MM.1S (cell line): ENCODE results near the gene LIME1.

Source experiments
- DNase-seq: peaks from one replicate; pipeline ENCODE4 v3.0.0-alpha.2; 2015
- H2AFZ ChIP-seq: fragments of 300-600 bp; sonication (generic); 2 replicates; pipeline ENCODE4 v1.6.0; 2016; ENCODE audit warnings: antibody characterized with exemption, low read length
- H3F3A ChIP-seq: fragments of 300-600 bp; sonication (generic); 2 replicates; pipeline ENCODE4 v1.6.1; 2016; ENCODE audit warnings: mild to moderate bottlenecking, antibody characterized with exemption, low read length, moderate library complexity, mixed read lengths; ENCODE audit not compliant: insufficient read depth
- H3K27ac ChIP-seq: fragments of 300-600 bp; sonication (generic); 2 replicates; pipeline ENCODE4 v1.5.1; 2016; ENCODE audit warnings: mild to moderate bottlenecking, low read length
- H3K27me3 ChIP-seq: fragments of 300-600 bp; sonication (generic); replicated peaks from 2 replicates; pipeline ENCODE4 v1.6.0; 2016; ENCODE audit warnings: low read length; ENCODE audit not compliant: insufficient read depth
- H3K36me3 ChIP-seq: fragments of 300-600 bp; sonication (generic); replicated peaks from 2 replicates; pipeline ENCODE4 v1.6.1; 2016; ENCODE audit warnings: mild to moderate bottlenecking, low read length, mixed read lengths; ENCODE audit not compliant: insufficient read depth
- H3K4me1 ChIP-seq: fragments of 300-600 bp; sonication (generic); 2 replicates; pipeline ENCODE4 v1.6.1; 2016; ENCODE audit warnings: low read length, mixed read lengths
- H3K4me2 ChIP-seq: fragments of 300-600 bp; sonication (generic); 2 replicates; pipeline ENCODE4 v1.6.0; 2016; ENCODE audit warnings: low read depth, low read length
- H3K4me3 ChIP-seq: fragments of 300-600 bp; sonication (generic); 2 replicates; pipeline ENCODE4 v1.5.1; 2016; ENCODE audit warnings: low read length, mixed read lengths
- H3K79me2 ChIP-seq: fragments of 300-600 bp; sonication (generic); 2 replicates; pipeline ENCODE4 v1.6.1; 2016; ENCODE audit warnings: mixed run types, low read length, mixed read lengths
- H3K9ac ChIP-seq: fragments of 300-600 bp; sonication (generic); 2 replicates; pipeline ENCODE4 v1.6.1; 2016; ENCODE audit warnings: low read length, mixed read lengths
- H3K9me2 ChIP-seq: fragments of 300-600 bp; sonication (generic); replicated peaks from 2 replicates; pipeline ENCODE4 v1.6.1; 2016; ENCODE audit warnings: mild to moderate bottlenecking, low read length, mixed read lengths; ENCODE audit not compliant: insufficient read depth
- H3K9me3 ChIP-seq: fragments of 300-600 bp; sonication (generic); replicated peaks from 2 replicates; pipeline ENCODE4 v1.6.1; 2016; ENCODE audit warnings: mild to moderate bottlenecking, low read length, mixed read lengths; ENCODE audit not compliant: insufficient read depth
- H4K20me1 ChIP-seq: fragments of 300-600 bp; sonication (generic); 2 replicates; pipeline ENCODE4 v1.6.1; 2016; ENCODE audit warnings: mild to moderate bottlenecking, low read length, moderate library complexity, mixed read lengths; ENCODE audit not compliant: insufficient read depth
- CTCF ChIP-seq: fragments of 300-600 bp; sonication (generic); IDR thresholded peaks from 2 replicates; pipeline ENCODE4 v1.5.1; 2016; ENCODE audit warnings: antibody characterized with exemption, low read length, mixed read lengths
- EZH2 ChIP-seq: fragments of 300-600 bp; sonication (generic); optimal IDR thresholded peaks from 2 replicates; pipeline ENCODE3; 2017; ENCODE audit warnings: low read depth, mild to moderate bottlenecking, antibody characterized with exemption, low read length, mixed read lengths
- EZH2phosphoT487 ChIP-seq: fragments of 300-600 bp; sonication (generic); IDR thresholded peaks from 2 replicates; pipeline ENCODE4 v1.6.1; 2018; ENCODE audit warnings: antibody characterized with exemption, low read length

LIME1 gene

GRCh38 chr20:63702036-63702665 lies 34.3 kb upstream of the LIME1 start:
- Histone ChIP-seq H3K9me2 (no peaks in the 10 kb centered on the region), H3K4me1 (peaks cover 6% of the 10 kb centered on the region), H3K36me3 (no peaks in the 10 kb centered on the region; the same call in 1 of the 2 replicates), H3K79me2 (peaks cover 33% of the 10 kb centered on the region), H3K27me3 (no peaks in the 10 kb centered on the region), H4K20me1 (peaks cover 4% of the 10 kb centered on the region; the same call in 1 of the 2 replicates), H3K4me2 (no peak overlapping the region), H3K27ac (no peak overlapping the region), H3F3A (peaks cover 7% of the 10 kb centered on the region; the same call in 1 of the 2 replicates), H3K9ac (no peak overlapping the region), H3K4me3 (no peak overlapping the region), H3K9me3 (no peaks in the 10 kb centered on the region), H2AFZ (no peak overlapping the region)
- no peak for DNase-seq
- TF ChIP-seq CTCF, result no peak
- TF ChIP-seq EZH2phosphoT487, result no peak
- TF ChIP-seq EZH2, result no peak

DNA sequence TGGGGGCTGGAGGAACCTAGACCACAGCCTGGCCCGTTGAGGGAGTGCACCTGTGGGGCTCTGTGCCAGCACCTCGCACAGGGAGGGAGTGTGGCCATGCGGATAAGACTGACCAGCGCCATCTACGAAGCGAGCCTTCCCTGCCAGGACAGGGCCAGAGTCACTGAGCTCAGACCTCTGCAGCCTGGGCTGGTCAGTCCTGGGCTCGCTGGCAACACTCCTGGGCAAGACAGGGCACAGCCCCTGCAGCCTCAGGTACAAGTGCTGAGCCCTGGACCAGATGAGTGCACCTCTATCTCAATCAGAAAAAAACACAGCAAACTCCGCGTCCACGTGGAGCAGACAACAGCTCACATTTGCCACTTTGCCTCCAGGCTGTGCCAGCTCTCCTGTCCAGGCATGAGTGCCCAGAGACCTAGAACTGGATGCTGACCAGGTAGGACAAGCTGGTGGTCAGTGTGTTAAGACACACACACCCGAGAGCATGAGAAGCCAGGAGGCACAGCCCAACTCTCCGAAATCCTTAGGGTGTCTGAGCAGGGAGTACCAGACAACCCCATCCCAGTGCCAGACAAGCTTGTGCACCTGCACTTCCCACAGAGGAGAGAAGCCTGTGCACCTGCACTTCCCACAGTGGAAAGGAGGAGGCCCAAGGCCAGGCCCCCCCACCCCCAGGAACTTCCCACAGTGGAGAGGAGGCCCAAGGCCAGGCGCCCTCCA lies 33.6 kb upstream of the LIME1 start:
- no peak for TF ChIP-seq EZH2phosphoT487
- no peak for TF ChIP-seq CTCF
- TF ChIP-seq EZH2, result no peak
- Histone ChIP-seq H3K9me2 (no peaks in the 10 kb centered on the region), H3K4me3 (no peak overlapping the region), H4K20me1 (peaks cover 4% of the 10 kb centered on the region; the same call in 1 of the 2 replicates), H3K4me1 (peaks cover 6% of the 10 kb centered on the region), H3K9me3 (no peaks in the 10 kb centered on the region), H2AFZ (no peak overlapping the region), H3K79me2 (peaks cover 39% of the 10 kb centered on the region), H3K9ac (no peak overlapping the region), H3K4me2 (no peak overlapping the region), H3F3A (peaks cover 9% of the 10 kb centered on the region; the same call in 1 of the 2 replicates), H3K27ac (no peak overlapping the region), H3K36me3 (no peaks in the 10 kb centered on the region; the same call in 1 of the 2 replicates), H3K27me3 (no peaks in the 10 kb centered on the region)
- DNase-seq, result no peak

DNA sequence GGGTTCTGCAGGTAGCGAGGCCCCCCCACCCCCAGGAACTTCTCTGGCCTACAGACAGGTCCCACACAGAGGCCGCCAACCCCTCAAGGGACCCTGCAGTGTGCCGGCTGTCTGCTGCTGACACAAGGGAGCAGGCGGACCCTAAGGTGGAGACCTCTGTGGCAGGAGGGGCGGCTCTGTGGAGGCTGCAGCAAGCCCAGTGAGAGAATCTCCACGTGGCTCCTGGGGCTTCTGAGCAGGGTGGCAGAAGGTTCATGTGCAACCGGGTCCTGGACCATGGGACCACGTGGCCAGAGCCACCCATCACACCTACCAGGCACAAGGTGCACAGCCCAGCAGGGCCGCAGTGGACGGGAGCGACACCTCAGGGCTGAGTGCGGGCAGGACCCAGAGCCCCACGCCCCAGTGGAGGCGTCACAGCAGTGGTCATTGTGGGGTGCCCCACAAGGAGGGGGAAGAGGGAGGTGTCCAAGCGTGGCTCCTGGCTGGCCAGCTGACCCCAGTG lies 32.9 kb upstream of the LIME1 start:
- Histone ChIP-seq H4K20me1 (peaks cover 4% of the 10 kb centered on the region; the same call in 1 of the 2 replicates), H3K79me2 (peaks cover 42% of the 10 kb centered on the region), H3K36me3 (no peaks in the 10 kb centered on the region; the same call in 1 of the 2 replicates), H3F3A (peaks cover 9% of the 10 kb centered on the region; the same call in 1 of the 2 replicates), H3K4me3 (no peak overlapping the region), H3K4me1 (peaks cover 6% of the 10 kb centered on the region), H3K9ac (no peak overlapping the region), H3K27ac (no peak overlapping the region), H3K4me2 (no peak overlapping the region), H3K27me3 (no peaks in the 10 kb centered on the region), H3K9me3 (no peaks in the 10 kb centered on the region), H2AFZ (no peak overlapping the region), H3K9me2 (no peaks in the 10 kb centered on the region)
- DNase-seq, result no peak
- TF ChIP-seq EZH2phosphoT487 (no peak), EZH2 (no peak), CTCF (no peak)
